Hindlimb muscle (tissue), 1 donor: Measurements from ENCODE around the gene ELMO1. TPM values are rescaled to one million over a fixed set of nuclear protein-coding genes. Genes with fewer than 3 reads are reported as not detected.
"Not testable (repeated sequence)": the region's sequence is repeated elsewhere in the genome, so short reads cannot be mapped to it uniquely, and the experiment has no call there.

ENCODE experiments used
- DNase-seq: peaks from one replicate; pipeline ENCODE4 v3.0.0-alpha.2; 2013
- polyA plus RNA-seq: library from polyadenylated mRNA; unstranded; fragments of 120-200 nt; gene quantifications from one replicate; pipeline ENCODE4 v1.2.1, GENCODE V29; 2013; ENCODE audit not compliant: insufficient read length

ELMO1 gene
- polyA plus RNA-seq, 1 donor, result 28.3 TPM

GRCh38 chr7:37000511-37000910, 448.2 kb downstream of the ELMO1 start:
- no peak for DNase-seq

GRCh38 chr7:36999626-37000485, 448.8 kb downstream of the ELMO1 start:
- DNase-seq, result no peak

GRCh38 chr7:36995776-36996175, 452.9 kb downstream of the ELMO1 start:
- DNase-seq, result no peak

- DNase-seq, result no peak
These were observed 454.1 kb downstream of the ELMO1 start for GRCh38 chr7:36994456-36995112.

- no peak for DNase-seq
These were observed 461.5 kb downstream of the ELMO1 start for GRCh38 chr7:36986948-36987724.

GRCh38 chr7:36986511-36986933, 462.1 kb downstream of the ELMO1 start:
- no peak for DNase-seq

GRCh38 chr7:36985866-36986400, 462.7 kb downstream of the ELMO1 start:
- DNase-seq, result no peak

GRCh38 chr7:36985316-36985715, 463.3 kb downstream of the ELMO1 start:
- DNase-seq, result no peak

- no peak for DNase-seq
These were observed 463.9 kb downstream of the ELMO1 start for GRCh38 chr7:36984710-36985312.

GRCh38 chr7:36984041-36984521, 464.6 kb downstream of the ELMO1 start:
- no peak for DNase-seq

GRCh38 chr7:36982766-36983165, 465.9 kb downstream of the ELMO1 start:
- no peak for DNase-seq

GRCh38 chr7:36979810-36980248, 468.8 kb downstream of the ELMO1 start:
- DNase-seq, result no peak

GRCh38 chr7:36978461-36978860, 470.2 kb downstream of the ELMO1 start:
- no peak for DNase-seq

- DNase-seq, result no peak
These were observed 470.8 kb downstream of the ELMO1 start for GRCh38 chr7:36977878-36978277.

GRCh38 chr7:36973534-36973933, 475.1 kb downstream of the ELMO1 start:
- not testable (repeated sequence) for DNase-seq

GRCh38 chr7:36972140-36972518, 476.5 kb downstream of the ELMO1 start:
- DNase-seq, result no peak

GRCh38 chr7:36971515-36972139, 477.0 kb downstream of the ELMO1 start:
- DNase-seq, result no peak

- DNase-seq, result no peak
These were observed 477.8 kb downstream of the ELMO1 start for GRCh38 chr7:36970551-36971514.

- no peak for DNase-seq
These were observed 479.3 kb downstream of the ELMO1 start for GRCh38 chr7:36969376-36969775.

- peak; percentile 62 for DNase-seq
These were observed 481.3 kb downstream of the ELMO1 start for GRCh38 chr7:36967387-36967786.
